ENCODE data around the gene C14orf119. TPM values are rescaled to one million over a fixed set of nuclear protein-coding genes. Genes with fewer than 3 reads are reported as not detected.
A peak's percentile ranks its signal among the peaks of the same experiment; 100 is the strongest.

C14orf119 gene
- total RNA-seq, 1 donor from 2014 or later: 40.3 TPM

GRCh38 chr14:23056956-23057756, 38.1 kb upstream of the C14orf119 start, which contains the start of gene CDH24:
CDH24 (minus strand) TSS chr14:23057520; CDS start chr14:23055733, 1,787 bp downstream.
- peak within 1 kb of the TSS; percentile 88 for H3K27ac Mint-ChIP-seq (ENCODE audit: unreplicated experiment)
- TF ChIP-seq CTCF (IDR thresholded peaks at IDR 0.05; ENCODE audit: partially characterized antibody, unreplicated experiment): no peak
- peaks cover 11% of the 10 kb centered on the region for H3K9me3 Mint-ChIP-seq (ENCODE audit: unreplicated experiment)
- peak; percentile 86 for DNase-seq
- no peaks in the 10 kb centered on the region for H3K36me3 Mint-ChIP-seq (ENCODE audit: unreplicated experiment)
- H3K4me1 Mint-ChIP-seq (ENCODE audit: low read depth, unreplicated experiment): peaks cover 38% of the 10 kb centered on the region
- peaks cover 18% of the 10 kb centered on the region for H3K27me3 Mint-ChIP-seq (ENCODE audit: unreplicated experiment)
- H3K4me3 Mint-ChIP-seq (ENCODE audit: unreplicated experiment): peak within 1 kb of the TSS; percentile 94

DNA sequence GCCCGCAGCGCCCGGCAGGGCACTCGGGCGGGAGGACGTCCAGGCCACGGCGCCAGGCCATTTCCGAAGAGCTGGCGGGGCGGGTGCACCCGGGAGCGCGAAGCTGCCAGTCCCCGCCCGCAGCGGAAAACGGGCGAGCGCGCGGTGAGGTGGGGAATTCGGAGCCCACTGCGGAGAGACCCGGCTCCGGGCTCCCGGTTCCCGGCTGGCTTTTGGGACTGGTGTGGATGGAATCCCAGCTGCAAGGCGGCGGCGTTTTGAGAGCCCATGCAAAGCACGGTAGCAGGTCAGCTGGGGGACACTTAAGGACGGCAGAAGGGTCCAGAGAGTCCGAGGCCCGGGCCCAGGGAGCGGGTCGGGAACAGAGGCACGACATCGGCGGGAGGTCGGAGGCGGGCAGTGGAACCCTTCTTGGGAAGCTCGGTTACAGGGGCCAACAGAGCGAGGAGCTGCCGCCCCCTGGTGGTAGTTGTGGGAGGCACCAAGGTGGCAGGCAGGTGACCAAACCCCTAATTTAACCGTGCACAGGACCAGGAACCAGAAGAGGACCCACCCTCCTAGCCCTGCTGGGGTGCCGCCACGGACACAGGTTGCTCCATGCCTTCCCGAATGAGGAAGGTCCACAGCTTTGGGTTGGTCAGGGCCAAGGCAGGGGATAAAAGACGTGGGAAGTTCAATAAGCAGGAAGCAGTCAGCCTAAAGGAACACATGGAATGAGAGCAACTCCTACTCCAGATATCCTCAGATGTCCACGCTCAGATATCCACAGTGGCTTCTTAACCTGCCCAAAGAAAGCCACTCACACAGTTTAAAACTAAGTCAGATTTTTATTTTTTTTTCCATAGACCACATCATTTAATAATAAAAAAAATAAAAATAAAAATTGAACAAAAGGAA, 37.3 kb upstream of the C14orf119 start:
- Mint-ChIP-seq H3K27ac (ENCODE audit: unreplicated experiment) (peak overlapping the region; percentile 77), H3K9me3 (ENCODE audit: unreplicated experiment) (peaks cover 6% of the 10 kb centered on the region), H3K4me3 (ENCODE audit: unreplicated experiment) (peak overlapping the region; percentile 81), H3K27me3 (ENCODE audit: unreplicated experiment) (peaks cover 20% of the 10 kb centered on the region), H3K4me1 (ENCODE audit: low read depth, unreplicated experiment) (peaks cover 33% of the 10 kb centered on the region), H3K36me3 (ENCODE audit: unreplicated experiment) (no peaks in the 10 kb centered on the region)
- peak; percentile 96 for TF ChIP-seq CTCF (IDR thresholded peaks at IDR 0.05; ENCODE audit: partially characterized antibody, unreplicated experiment)
- DNase-seq: peak; percentile 96

DNA sequence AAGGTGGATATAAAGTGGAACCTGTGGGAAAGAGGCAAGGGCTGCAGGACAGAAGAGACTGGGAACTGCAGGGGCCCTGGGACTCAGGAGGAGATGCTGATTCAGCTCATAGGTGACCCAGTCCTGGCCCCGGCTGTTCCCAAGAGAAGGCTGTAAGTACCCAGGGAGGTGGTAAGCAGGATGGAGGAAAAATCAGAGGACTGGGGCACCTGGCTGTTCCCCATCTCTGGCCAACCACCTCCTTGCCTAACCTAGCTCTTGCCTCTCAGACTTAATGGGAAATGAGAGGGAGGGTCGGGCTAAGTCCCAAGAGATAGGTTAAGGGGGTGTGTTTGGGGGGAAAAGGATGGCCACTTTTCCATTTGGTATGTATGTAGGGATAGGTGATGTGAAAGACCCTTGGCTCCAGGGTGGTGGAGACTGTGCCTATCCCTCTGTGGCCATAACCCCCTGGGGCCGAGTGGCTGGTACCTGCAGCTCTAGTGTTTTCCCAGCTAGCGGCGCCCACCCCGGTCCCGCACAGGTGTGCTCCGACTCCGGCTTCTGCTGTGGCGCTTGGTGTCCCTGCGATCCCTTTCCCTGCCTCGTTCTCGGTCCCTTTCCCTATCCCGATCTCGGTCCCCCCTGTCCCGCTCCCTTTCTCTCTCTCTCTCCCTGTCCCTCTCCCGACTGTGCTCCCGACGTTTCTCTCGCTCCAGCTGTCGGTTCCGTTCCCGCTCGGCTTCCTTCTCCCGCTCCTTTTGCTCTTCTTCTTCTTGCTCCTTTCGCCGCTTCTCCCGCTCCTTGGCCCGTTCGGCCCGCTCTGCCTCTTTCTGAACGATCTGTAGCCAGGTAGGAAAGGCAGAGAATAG, 36.4 kb upstream of the C14orf119 start:
- no peak for TF ChIP-seq CTCF (IDR thresholded peaks at IDR 0.05; ENCODE audit: partially characterized antibody, unreplicated experiment)
- Mint-ChIP-seq H3K4me1 (ENCODE audit: low read depth, unreplicated experiment) (peaks cover 25% of the 10 kb centered on the region), H3K9me3 (ENCODE audit: unreplicated experiment) (peaks cover 7% of the 10 kb centered on the region), H3K27ac (ENCODE audit: unreplicated experiment) (peak overlapping the region; percentile 30), H3K27me3 (ENCODE audit: unreplicated experiment) (peaks cover 20% of the 10 kb centered on the region), H3K4me3 (ENCODE audit: unreplicated experiment) (peak overlapping the region; percentile 81), H3K36me3 (ENCODE audit: unreplicated experiment) (no peaks in the 10 kb centered on the region)
- DNase-seq: no peak

GRCh38 chr14:23060536-23061260, 34.6 kb upstream of the C14orf119 start:
- no peak for TF ChIP-seq CTCF (IDR thresholded peaks at IDR 0.05; ENCODE audit: partially characterized antibody, unreplicated experiment)
- Mint-ChIP-seq H3K27me3 (ENCODE audit: unreplicated experiment) (peaks cover 21% of the 10 kb centered on the region), H3K4me3 (ENCODE audit: unreplicated experiment) (no peak overlapping the region)

More at GRCh38 chr14:23060536-23061260, 34.6 kb upstream of the C14orf119 start:
- Mint-ChIP-seq H3K4me1 (ENCODE audit: low read depth, unreplicated experiment) (peaks cover 13% of the 10 kb centered on the region), H3K9me3 (ENCODE audit: unreplicated experiment) (peaks cover 6% of the 10 kb centered on the region), H3K36me3 (ENCODE audit: unreplicated experiment) (no peaks in the 10 kb centered on the region), H3K27ac (ENCODE audit: unreplicated experiment) (no peak overlapping the region)
- DNase-seq: no peak
